ENCODE data around the gene EMSY. TPM values are rescaled to one million over a fixed set of nuclear protein-coding genes. Genes with fewer than 3 reads are reported as not detected.

The EMSY gene
- total and polyA plus RNA-seq, 2 of the 8 experiments (the other 6 are each of a cell fraction or from before 2014, with no cell fraction given), result 29.6 to 34.6 TPM

GRCh38 chr11:76395296-76395695 is 49.5 kb upstream of the EMSY start:
- WGBS, 2 experiments (ENCODE audit: extremely low coverage in 1 of 2, insufficient coverage in 1 of 2, insufficient read length in 1 of 2, insufficient replicate concordance in 2 of 2, low coverage in 1 of 2, low lambda C conversion rate in 2 of 2, missing lambda C conversion rate in 1 of 2), result 67% methylated on average over 1 of the region's 1 CpG; no CpG with 5 or more reads in 1 of the 2 experiments
- FAIRE-seq, result no peak

More at GRCh38 chr11:76395296-76395695, 49.5 kb upstream of the EMSY start:
- Histone ChIP-seq H3K23ac (ENCODE audit: insufficient read length) (no peak overlapping the region), H2AFZ (ENCODE audit: low read length) (no peak overlapping the region), H2BK15ac (ENCODE audit: low read length) (no peak overlapping the region), H4K20me1 (replicated peaks in 1 of 2; ENCODE audit: control insufficient read depth in 1 of 2, insufficient read depth in 2 of 2, low read length in 2 of 2) (no peaks in the 10 kb centered on the region), H2BK20ac (ENCODE audit: low read length) (no peak overlapping the region), H2BK12ac (ENCODE audit: low read depth, low read length) (no peak overlapping the region), H3K79me1 (ENCODE audit: low read depth, low read length) (no peaks in the 10 kb centered on the region), H3K4me1 (replicated peaks in 1 of 4; ENCODE audit: control insufficient read depth in 3 of 4, insufficient read depth in 4 of 4, low read length in 3 of 4) (no peaks in the 10 kb centered on the region), H3K9me3 (ENCODE audit: insufficient read depth in 2 of 2, low read depth in 1 of 2, low read length in 1 of 2) (no peaks in the 10 kb centered on the region), H3K4me2 (ENCODE audit: insufficient read depth in 1 of 2, low read depth in 2 of 2, low read length in 2 of 2) (no peak overlapping the region), H3K79me2 (ENCODE audit: control insufficient read depth in 1 of 2, insufficient read depth in 2 of 2, low read length in 2 of 2) (no peaks in the 10 kb centered on the region), H3K14ac (ENCODE audit: insufficient read length) (no peak overlapping the region), H3K4me3 (ENCODE audit: extremely low read depth in 1 of 4, insufficient read depth in 2 of 4, low read depth in 3 of 4, low read length in 4 of 4) (no peak overlapping the region), H4K5ac (ENCODE audit: insufficient read length, low read depth, low read length) (no peak overlapping the region), H2AK5ac (ENCODE audit: low read depth, low read length) (no peak overlapping the region), H3K23me2 (ENCODE audit: low read depth, low read length) (no peaks in the 10 kb centered on the region), H3K27me3 (replicated peaks in 1 of 4; ENCODE audit: control insufficient read depth in 3 of 4, extremely low read depth in 1 of 4, insufficient read depth in 3 of 4, low read length in 3 of 4) (no peaks in the 10 kb centered on the region), H3K27ac (ENCODE audit: low read depth, low read length) (no peak overlapping the region), H3K56ac (replicated peaks; ENCODE audit: insufficient read length, low read depth, low read length) (no peak overlapping the region), H3K18ac (ENCODE audit: extremely low read depth, low read length) (no peak overlapping the region), H2BK5ac (ENCODE audit: low read depth, low read length) (no peak overlapping the region), H3K36me3 (ENCODE audit: control insufficient read depth in 2 of 4, insufficient read depth in 4 of 4, low read length in 3 of 4) (no peaks in the 10 kb centered on the region), H4K8ac (ENCODE audit: extremely low read depth, insufficient read depth, low read length) (no peak overlapping the region), H4K91ac (replicated peaks; ENCODE audit: insufficient read length, low read length) (no peak overlapping the region), H3K9ac (replicated peaks in 1 of 4; ENCODE audit: extremely low read depth in 1 of 4, low read depth in 3 of 4, low read length in 3 of 4) (no peak overlapping the region), H3K4ac (replicated peaks; ENCODE audit: insufficient read length, low read depth, low read length) (no peak overlapping the region), H2BK120ac (replicated peaks; ENCODE audit: low read depth, low read length) (no peak overlapping the region)
- ChIA-PET CTCF (ENCODE audit: partially characterized antibody) (interaction anchor here (1.1 to 1.3 kb wide), 2 partner anchors 10 to 13 kb away, joined by 3 to 4 read pairs; no protein-coding TSS in a partner anchor), POLR2A (ENCODE audit: partially characterized antibody) (no interaction called here)
- no peak for TF ChIP-seq CBX8 (IDR thresholded peaks at IDR 0.05; ENCODE audit: borderline replicate concordance, low read depth, low read length)
- no peak for TF ChIP-seq EGR1 (IDR thresholded peaks at IDR 0.05; ENCODE audit: borderline replicate concordance, low read depth, low read length)
- no peak for TF ChIP-seq ZNF274 (IDR thresholded peaks at IDR 0.05; ENCODE audit: borderline replicate concordance, extremely low read depth, low read length)
- TF ChIP-seq CHD2 (IDR thresholded peaks at IDR 0.05; ENCODE audit: low read length), result no peak
- TF ChIP-seq RXRA (IDR thresholded peaks at IDR 0.05; ENCODE audit: insufficient read depth, low read depth, low read length), result no peak
- no peak for TF ChIP-seq USF2 (IDR thresholded peaks at IDR 0.05; ENCODE audit: low read length)
- no peak for TF ChIP-seq GTF2F1 (IDR thresholded peaks at IDR 0.05; ENCODE audit: borderline replicate concordance, low read depth, low read length)
- TF ChIP-seq KDM4A (IDR thresholded peaks at IDR 0.05; ENCODE audit: low read depth, low read length, severe bottlenecking), result no peak
- TF ChIP-seq RBBP5 (IDR thresholded peaks at IDR 0.05; ENCODE audit: borderline replicate concordance, low read depth, low read length), result no peak
- TF ChIP-seq BCL11A (IDR thresholded peaks at IDR 0.05; ENCODE audit: low read depth in 2 of 2, low read length in 2 of 2), result no peak
- no peak for TF ChIP-seq MAFK (IDR thresholded peaks at IDR 0.05; ENCODE audit: low read depth, low read length)
- TF ChIP-seq TCF12 (IDR thresholded peaks at IDR 0.05; ENCODE audit: low read depth, low read length), result no peak
- DNase-seq (ENCODE audit: low read depth in 1 of 2, low spot score in 2 of 2), result no peak
